Measurements from ENCODE around the gene SYCP2L.
A peak's percentile ranks its signal among the peaks of the same experiment; 100 is the strongest.
"Not testable (repeated sequence)": the region's sequence is repeated elsewhere in the genome, so short reads cannot be mapped to it uniquely, and the experiment has no call there.

The SYCP2L gene

GRCh38 chr6:10886691-10887502 lies at the start of gene SYCP2L:
TSS of gene SYCP2L (plus strand) at chr6:10887052. CDS start at chr6:10887127, 75 bp downstream.
- DNase-seq, result peak; percentile 57

- DNase-seq, result no peak
Observed at GRCh38 chr6:10837622-10837994, 49.2 kb upstream of the SYCP2L start.

GRCh38 chr6:10837995-10838793 lies 48.7 kb upstream of the SYCP2L start, which contains the start of gene MAK:
TSS of gene MAK (minus strand) at chr6:10838539. CDS start at chr6:10830648, 7,891 bp downstream.
- peak; percentile 94 for DNase-seq

GRCh38 chr6:10838794-10839333 lies 48.0 kb upstream of the SYCP2L start:
- DNase-seq, result no peak

GRCh38 chr6:10843554-10843953 lies 43.3 kb upstream of the SYCP2L start:
- DNase-seq, result no peak

GRCh38 chr6:10847684-10848083 lies 39.2 kb upstream of the SYCP2L start:
- DNase-seq, result no peak

- no peak for DNase-seq
Observed at GRCh38 chr6:10849901-10850300, 37.0 kb upstream of the SYCP2L start.

- DNase-seq, result no peak
Observed at GRCh38 chr6:10850728-10851127, 36.1 kb upstream of the SYCP2L start.

- no peak for DNase-seq
Observed at GRCh38 chr6:10852361-10852960, 34.4 kb upstream of the SYCP2L start.

GRCh38 chr6:10853849-10854300 lies 33.0 kb upstream of the SYCP2L start:
- not testable (repeated sequence) for DNase-seq

- DNase-seq, result no peak
Observed at GRCh38 chr6:10854922-10855632, 31.8 kb upstream of the SYCP2L start.

GRCh38 chr6:10857259-10857658 lies 29.6 kb upstream of the SYCP2L start:
- DNase-seq, result no peak

GRCh38 chr6:10861086-10861485 lies 25.8 kb upstream of the SYCP2L start:
- no peak for DNase-seq

GRCh38 chr6:10862361-10862760 lies 24.5 kb upstream of the SYCP2L start:
- no peak for DNase-seq

- not testable (repeated sequence) for DNase-seq
Observed at GRCh38 chr6:10863031-10863430, 23.8 kb upstream of the SYCP2L start.

- not testable (repeated sequence) for DNase-seq
Observed at GRCh38 chr6:10866709-10867108, 20.1 kb upstream of the SYCP2L start.

- no peak for DNase-seq
Observed at GRCh38 chr6:10867952-10868351, 18.9 kb upstream of the SYCP2L start.

- DNase-seq, result no peak
Observed at GRCh38 chr6:10873374-10873773, 13.5 kb upstream of the SYCP2L start.

GRCh38 chr6:10874207-10874606 lies 12.6 kb upstream of the SYCP2L start:
- no peak for DNase-seq

- no peak for DNase-seq
Observed at GRCh38 chr6:10875026-10875425, 11.8 kb upstream of the SYCP2L start.

- no peak for DNase-seq
Observed at GRCh38 chr6:10877012-10877411, 9.8 kb upstream of the SYCP2L start.

- DNase-seq, result no peak
Observed at GRCh38 chr6:10877871-10878270, 9.0 kb upstream of the SYCP2L start.

- no peak for DNase-seq
Observed at GRCh38 chr6:10880366-10880765, 6.5 kb upstream of the SYCP2L start.

All from SHP77 treated with DMSO at 0.1 percent for 48 hours (cell line).